ENCODE data around the gene PIAS4.

GRCh38 chr19:4066176-4066606 lies 58.7 kb downstream of the PIAS4 start:
- TF ChIP-seq CTCF (IDR thresholded peaks at IDR 0.05) (no peak), POLR2A (IDR thresholded peaks at IDR 0.05) (no peak)

Measured in body of pancreas (tissue), 4 donors.